ENCODE measurements around the gene MEGF10. TPM values are rescaled to one million over a fixed set of nuclear protein-coding genes. Genes with fewer than 3 reads are reported as not detected.

Gene MEGF10
- total RNA-seq, 1 donor from 2014 or later = 1.3 TPM

- H3K4me3 ChIP-seq (ENCODE audit: low read depth, low read length) = no peak overlapping the region
- no peaks in the 10 kb centered on the region for H3K27me3 ChIP-seq (ENCODE audit: control insufficient read depth, insufficient read depth, low read length)
- TF ChIP-seq CTCF (IDR thresholded peaks at IDR 0.05; ENCODE audit: insufficient read depth, low read length, poor library complexity, severe bottlenecking) = no peak
- H3K36me3 ChIP-seq (ENCODE audit: control insufficient read depth, insufficient read depth, low read length) = no peaks in the 10 kb centered on the region
- DNase-seq (ENCODE audit: low read depth) = no peak
Measured at GRCh38 chr5:127275641-127276193, 14.9 kb upstream of the MEGF10 start.

GRCh38 chr5:127280491-127281220 lies 9.9 kb upstream of the MEGF10 start:
- DNase-seq (ENCODE audit: low read depth) = no peak
- H3K4me3 ChIP-seq (ENCODE audit: low read depth, low read length) = no peak overlapping the region
- no peak for TF ChIP-seq CTCF (IDR thresholded peaks at IDR 0.05; ENCODE audit: insufficient read depth, low read length, poor library complexity, severe bottlenecking)
- no peaks in the 10 kb centered on the region for H3K27me3 ChIP-seq (ENCODE audit: control insufficient read depth, insufficient read depth, low read length)
- no peaks in the 10 kb centered on the region for H3K36me3 ChIP-seq (ENCODE audit: control insufficient read depth, insufficient read depth, low read length)

GRCh38 chr5:127281609-127282008 lies 9.0 kb upstream of the MEGF10 start:
- no peak for DNase-seq (ENCODE audit: low read depth)
- TF ChIP-seq CTCF (IDR thresholded peaks at IDR 0.05; ENCODE audit: insufficient read depth, low read length, poor library complexity, severe bottlenecking) = no peak
- Histone ChIP-seq H3K27me3 (ENCODE audit: control insufficient read depth, insufficient read depth, low read length) (no peaks in the 10 kb centered on the region), H3K4me3 (ENCODE audit: low read depth, low read length) (no peak overlapping the region), H3K36me3 (ENCODE audit: control insufficient read depth, insufficient read depth, low read length) (no peaks in the 10 kb centered on the region)

- TF ChIP-seq CTCF (IDR thresholded peaks at IDR 0.05; ENCODE audit: insufficient read depth, low read length, poor library complexity, severe bottlenecking) = no peak
- Histone ChIP-seq H3K4me3 (ENCODE audit: low read depth, low read length) (no peak overlapping the region), H3K36me3 (ENCODE audit: control insufficient read depth, insufficient read depth, low read length) (no peaks in the 10 kb centered on the region), H3K27me3 (ENCODE audit: control insufficient read depth, insufficient read depth, low read length) (peaks cover 4% of the 10 kb centered on the region)
- no peak for DNase-seq (ENCODE audit: low read depth)
Measured at GRCh38 chr5:127288676-127289075, 1.9 kb upstream of the MEGF10 start.

- peaks cover 4% of the 10 kb centered on the region for H3K27me3 ChIP-seq (ENCODE audit: control insufficient read depth, insufficient read depth, low read length)
- no peak for DNase-seq (ENCODE audit: low read depth)
- TF ChIP-seq CTCF (IDR thresholded peaks at IDR 0.05; ENCODE audit: insufficient read depth, low read length, poor library complexity, severe bottlenecking) = no peak
- no peaks in the 10 kb centered on the region for H3K36me3 ChIP-seq (ENCODE audit: control insufficient read depth, insufficient read depth, low read length)
- H3K4me3 ChIP-seq (ENCODE audit: low read depth, low read length) = peak overlapping the region; percentile 55
Measured at GRCh38 chr5:127290946-127291693, 524 bp downstream of the MEGF10 start.

Data from kidney epithelial cell (primary cell).